Trophoblast cell (in vitro differentiated cells and primary cell): ENCODE data around the gene TMEM52. TPM values are rescaled to one million over a fixed set of nuclear protein-coding genes. Genes with fewer than 3 reads are reported as not detected.
A peak's percentile ranks its signal among the peaks of the same experiment; 100 is the strongest.

ENCODE experiments used
- DNase-seq, 2 donors: peaks; one replicate each; pipeline ENCODE4 v3.0.0-alpha.2; 2016
- H2AFZ ChIP-seq: 2 replicates; pipeline ENCODE4 v1.6.1; 2013; ENCODE audit warnings: low read length, moderate library complexity, mild to moderate bottlenecking; ENCODE audit not compliant: insufficient read depth, poor library complexity
- H2AK5ac ChIP-seq: 2 replicates; pipeline ENCODE4 v1.6.1; 2013; ENCODE audit warnings: mild to moderate bottlenecking, low read length
- H2BK120ac ChIP-seq: 2 replicates; pipeline ENCODE4 v1.6.1; 2013; ENCODE audit warnings: low read length, mild to moderate bottlenecking, moderate library complexity; ENCODE audit not compliant: insufficient read depth, poor library complexity
- H2BK12ac ChIP-seq: 2 replicates; pipeline ENCODE4 v1.6.1; 2013; ENCODE audit warnings: mild to moderate bottlenecking, low read length, moderate library complexity
- H2BK5ac ChIP-seq: 2 replicates; pipeline ENCODE4 v1.6.1; 2013; ENCODE audit warnings: low read length, low read depth, moderate library complexity, mild to moderate bottlenecking; ENCODE audit not compliant: poor library complexity
- H3K14ac ChIP-seq: 2 replicates; pipeline ENCODE4 v1.6.1; 2013; ENCODE audit warnings: mild to moderate bottlenecking, low read length
- H3K18ac ChIP-seq: 2 replicates; pipeline ENCODE4 v1.6.1; 2013; ENCODE audit warnings: mild to moderate bottlenecking, low read length
- H3K23ac ChIP-seq: 2 replicates; pipeline ENCODE4 v1.6.1; 2013; ENCODE audit warnings: low read length
- H3K27ac ChIP-seq: 2 replicates; pipeline ENCODE4 v1.5.1; 2013; ENCODE audit warnings: low read depth, mild to moderate bottlenecking, inconsistent platforms, low read length, moderate library complexity
- H3K27me3 ChIP-seq: 2 replicates; pipeline ENCODE4 v1.6.1; 2013; ENCODE audit warnings: inconsistent platforms, mild to moderate bottlenecking, low read length, moderate library complexity; ENCODE audit not compliant: insufficient read depth
- H3K36me3 ChIP-seq, 2 experiments: 1 replicate in 1 of 2; 2 replicates in 1 of 2; pipeline ENCODE4 v1.6.1; 2013; ENCODE audit warnings: low read length in 2 of 2, mild to moderate bottlenecking in 2 of 2, moderate library complexity in 1 of 2; ENCODE audit not compliant: insufficient read depth in 2 of 2, control insufficient read depth in 1 of 2
- H3K4ac ChIP-seq: 2 replicates; pipeline ENCODE4 v1.6.1; 2013; ENCODE audit warnings: low read depth, mild to moderate bottlenecking, low read length, moderate library complexity
- H3K4me1 ChIP-seq, 2 experiments: 1 replicate in 1 of 2; 2 replicates in 1 of 2; pipeline ENCODE4 v1.6.1; 2013; ENCODE audit warnings: low read length in 2 of 2, mild to moderate bottlenecking in 2 of 2, moderate library complexity in 1 of 2; ENCODE audit not compliant: insufficient read depth in 2 of 2, control insufficient read depth in 1 of 2
- H3K4me2 ChIP-seq: 2 replicates; pipeline ENCODE4 v1.6.1; 2013; ENCODE audit warnings: inconsistent platforms, mild to moderate bottlenecking, low read length, moderate library complexity
- H3K4me3 ChIP-seq: 2 replicates; pipeline ENCODE4 v1.5.1; 2013; ENCODE audit warnings: mild to moderate bottlenecking, low read depth, low read length, inconsistent platforms
- H3K79me1 ChIP-seq: one replicate; pipeline ENCODE4 v1.6.1; 2013; ENCODE audit warnings: low read length
- H3K79me2 ChIP-seq: 2 replicates; pipeline ENCODE4 v1.6.1; 2013; ENCODE audit warnings: low read length, mild to moderate bottlenecking; ENCODE audit not compliant: control insufficient read depth, insufficient read depth, poor library complexity
- H3K9ac ChIP-seq: 2 replicates; pipeline ENCODE4 v1.6.1; 2013; ENCODE audit warnings: mild to moderate bottlenecking, low read length
- H3K9me3 ChIP-seq: 2 replicates; pipeline ENCODE4 v1.6.1; 2013; ENCODE audit warnings: low read depth, mild to moderate bottlenecking, control low read depth, inconsistent platforms, low read length; ENCODE audit not compliant: insufficient read depth
- H4K12ac ChIP-seq: 2 replicates; pipeline ENCODE4 v1.6.1; 2013; ENCODE audit warnings: low read depth, mild to moderate bottlenecking, low read length, moderate library complexity
- H4K8ac ChIP-seq: 2 replicates; pipeline ENCODE4 v1.6.1; 2013; ENCODE audit warnings: low read depth, mild to moderate bottlenecking, low read length, moderate library complexity
- H4K91ac ChIP-seq: one replicate; pipeline ENCODE4 v1.6.1; 2013; ENCODE audit warnings: low read depth, mild to moderate bottlenecking, low read length, moderate library complexity
- WGBS: extraction: QIAGEN DNeasy Blood & Tissue Kit; methylation state at CpG from one replicate; pipeline ENCODE4 v1.1.7; 2013; ENCODE audit warnings: missing lambda C conversion rate; ENCODE audit not compliant: insufficient read length, insufficient coverage; ENCODE audit errors: extremely low coverage; 5-methylcytosine and 5-hydroxymethylcytosine counted together
- polyA plus RNA-seq: library from polyadenylated mRNA; stranded (reverse); fragments of 200-250 nt; gene quantifications from 2 replicates; pipeline ENCODE4 v1.2.3, GENCODE V29; 2013

TMEM52 gene
- 3.7 and 4.1 TPM in 2 replicates for polyA plus RNA-seq

DNA sequence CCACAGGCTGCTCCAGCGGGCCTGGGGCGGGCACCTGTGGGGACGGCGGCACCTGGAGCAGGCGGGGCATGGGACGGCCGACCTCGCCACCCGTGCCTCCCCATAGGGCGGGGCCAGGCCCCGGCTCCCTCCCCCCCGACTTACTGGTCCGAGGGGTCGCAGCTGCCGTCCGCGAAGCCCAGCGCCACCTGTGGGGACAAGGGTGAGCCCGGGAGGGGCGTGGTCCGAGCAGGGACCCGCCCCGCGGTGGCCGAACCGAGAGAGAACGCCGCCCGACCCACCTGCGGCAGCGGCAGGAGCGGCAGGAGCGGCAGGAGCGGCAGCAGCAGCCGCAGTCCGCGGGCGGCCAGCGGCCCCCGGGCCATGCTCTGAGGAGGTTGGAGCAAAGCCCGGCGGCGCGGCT, at the start of gene TMEM52:
Gene TMEM52, minus strand, starts transcription at position 379 of the 403 bp plus-strand sequence. Its CDS starts 14 bp downstream, at position 365.
- no peak for DNase-seq
- Histone ChIP-seq H3K18ac (peak within 1 kb of the TSS; percentile 47), H2AFZ (peak within 1 kb of the TSS; percentile 77), H3K4me2 (peak within 1 kb of the TSS; percentile 72), H2AK5ac (no peak within 1 kb of the TSS), H3K9me3 (peaks cover 10% of the 10 kb centered on the region), H3K27ac (no peak within 1 kb of the TSS), H3K79me1 (peaks cover 3% of the 10 kb centered on the region), H3K4me3 (peak within 1 kb of the TSS; percentile 70), H3K36me3 (no peaks in the 10 kb centered on the region), H3K4me1 (peaks cover 15 to 17% of the 10 kb centered on the region in 2 experiments), H3K4ac (no peak within 1 kb of the TSS), H3K23ac (no peak within 1 kb of the TSS), H3K27me3 (no peaks in the 10 kb centered on the region), H2BK12ac (no peak within 1 kb of the TSS), H2BK5ac (no peak within 1 kb of the TSS), H4K8ac (peak within 1 kb of the TSS; percentile 63), H3K14ac (peak within 1 kb of the TSS; percentile 62), H4K12ac (peak within 1 kb of the TSS; percentile 66), H3K9ac (no peak within 1 kb of the TSS), H2BK120ac (no peak within 1 kb of the TSS), H3K79me2 (no peaks in the 10 kb centered on the region), H4K91ac (peak within 1 kb of the TSS; percentile 34)
- no CpG with 5 or more reads among the region's 44 CpGs for WGBS

DNA sequence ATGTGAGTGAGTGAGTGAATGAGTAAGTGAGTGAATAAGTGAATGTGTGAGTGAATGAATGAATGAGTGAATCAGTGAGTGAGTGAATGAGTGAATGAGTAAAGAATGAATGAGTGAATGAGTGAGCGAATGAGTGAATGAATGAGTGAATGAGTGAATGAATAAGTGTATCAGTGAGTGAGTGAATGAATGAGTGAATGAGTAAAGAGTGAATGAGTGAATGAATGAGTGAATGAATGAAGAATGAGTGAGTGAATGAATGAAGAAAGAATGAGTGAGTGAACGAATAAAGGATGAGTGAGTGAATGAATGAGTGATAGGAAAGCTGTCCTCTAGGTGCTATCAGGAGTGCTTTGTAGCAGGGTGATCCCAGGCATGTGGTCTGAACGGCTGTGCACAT, 48.8 kb upstream of the TMEM52 start:
- H2BK12ac ChIP-seq: no peak overlapping the region
- 100% methylated on average over 2 of the region's 3 CpGs for WGBS
- no peak overlapping the region for H4K12ac ChIP-seq
- no peak overlapping the region for H3K4me3 ChIP-seq
- H3K4me2 ChIP-seq: no peak overlapping the region
- H2BK5ac ChIP-seq: no peak overlapping the region
- no peaks in the 10 kb centered on the region for H3K4me1 ChIP-seq
- H2AK5ac ChIP-seq: no peak overlapping the region
- H3K14ac ChIP-seq: no peak overlapping the region
- no peak overlapping the region for H4K8ac ChIP-seq
- H2AFZ ChIP-seq: no peak overlapping the region
- no peak overlapping the region for H3K4ac ChIP-seq
- no peak overlapping the region for H3K18ac ChIP-seq
- H3K27ac ChIP-seq: no peak overlapping the region
- H3K79me2 ChIP-seq: no peaks in the 10 kb centered on the region
- no peaks in the 10 kb centered on the region for H3K36me3 ChIP-seq
- H3K9me3 ChIP-seq: peaks cover 9% of the 10 kb centered on the region
- no peak for DNase-seq
- no peak overlapping the region for H4K91ac ChIP-seq
- H3K79me1 ChIP-seq: no peaks in the 10 kb centered on the region
- no peak overlapping the region for H2BK120ac ChIP-seq
- no peaks in the 10 kb centered on the region for H3K27me3 ChIP-seq
- no peak overlapping the region for H3K23ac ChIP-seq
- no peak overlapping the region for H3K9ac ChIP-seq

DNA sequence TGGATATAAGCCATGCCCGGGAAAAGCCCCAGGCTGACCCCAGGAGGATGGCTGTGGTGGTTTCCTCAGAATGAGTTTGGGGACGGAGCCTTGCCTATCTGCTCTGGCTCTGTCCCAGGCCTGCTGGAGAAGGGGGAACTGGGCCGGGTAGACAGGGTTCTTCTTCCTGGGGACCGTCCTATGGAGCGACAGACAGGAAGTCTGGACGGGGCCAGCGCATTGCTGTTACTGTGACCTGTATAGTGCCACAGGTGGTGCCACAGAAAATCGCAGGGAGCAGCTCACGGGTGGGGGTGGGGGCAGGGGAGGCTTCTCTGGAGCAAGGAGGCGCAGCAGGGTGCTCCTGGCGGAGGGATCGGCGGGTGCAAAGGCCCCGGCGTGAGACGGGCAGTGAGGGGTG, 48.1 kb upstream of the TMEM52 start:
- Histone ChIP-seq H3K4me3 (no peak overlapping the region), H3K36me3 (no peaks in the 10 kb centered on the region), H2AK5ac (no peak overlapping the region), H3K14ac (no peak overlapping the region), H2AFZ (no peak overlapping the region), H3K9me3 (peaks cover 9% of the 10 kb centered on the region), H3K4me1 (no peaks in the 10 kb centered on the region), H3K4me2 (no peak overlapping the region), H3K9ac (no peak overlapping the region), H3K4ac (no peak overlapping the region), H3K27ac (no peak overlapping the region), H3K79me1 (no peaks in the 10 kb centered on the region), H4K91ac (no peak overlapping the region), H4K12ac (no peak overlapping the region), H2BK12ac (no peak overlapping the region), H3K79me2 (no peaks in the 10 kb centered on the region), H3K18ac (no peak overlapping the region), H3K23ac (no peak overlapping the region), H2BK120ac (no peak overlapping the region), H4K8ac (no peak overlapping the region), H2BK5ac (no peak overlapping the region), H3K27me3 (no peaks in the 10 kb centered on the region)
- DNase-seq: no peak
- WGBS: no CpG with 5 or more reads among the region's 16 CpGs

DNA sequence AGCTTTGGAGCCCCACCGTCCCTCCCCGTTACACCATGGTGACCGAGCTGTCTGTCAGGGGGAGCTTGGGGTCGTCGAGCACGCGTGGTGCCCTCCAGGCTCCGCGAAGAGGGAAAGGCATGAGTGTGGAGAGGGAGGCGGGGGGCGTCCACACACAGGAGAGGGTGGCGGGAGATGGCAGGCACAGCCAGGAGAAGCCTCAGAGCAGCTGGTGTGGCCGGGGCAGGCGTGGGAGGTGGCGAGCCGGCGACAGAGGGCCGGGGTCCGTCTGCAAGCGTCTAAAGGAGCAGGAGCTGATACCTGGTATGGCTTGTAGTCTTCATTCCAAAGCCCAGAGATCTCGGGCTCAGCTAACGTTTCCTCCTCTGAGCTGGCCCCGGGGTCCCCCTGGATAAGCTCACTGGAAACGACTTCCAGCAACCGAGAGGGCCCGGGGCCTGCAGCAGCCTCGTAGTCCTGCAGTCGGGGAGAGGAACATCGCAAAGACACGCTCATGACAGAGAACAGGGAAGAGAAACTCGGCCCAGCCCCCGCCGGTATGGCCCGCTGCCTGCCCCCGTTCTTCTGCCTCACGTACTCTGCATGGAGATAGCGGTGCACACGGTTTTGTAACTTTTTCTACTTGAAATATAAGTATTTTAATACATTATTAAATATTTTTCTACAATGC, 47.1 kb upstream of the TMEM52 start:
- no CpG with 5 or more reads among the region's 38 CpGs for WGBS
- Histone ChIP-seq H2AK5ac (no peak overlapping the region), H2BK12ac (no peak overlapping the region), H4K12ac (no peak overlapping the region), H4K91ac (no peak overlapping the region), H2AFZ (no peak overlapping the region), H3K9me3 (peaks cover 8% of the 10 kb centered on the region), H3K4me3 (no peak overlapping the region), H2BK5ac (no peak overlapping the region), H3K27me3 (no peaks in the 10 kb centered on the region), H3K27ac (no peak overlapping the region), H3K9ac (no peak overlapping the region), H3K4me2 (no peak overlapping the region), H3K18ac (no peak overlapping the region), H3K23ac (no peak overlapping the region), H3K4ac (no peak overlapping the region), H3K14ac (no peak overlapping the region), H2BK120ac (no peak overlapping the region), H3K79me2 (no peaks in the 10 kb centered on the region), H3K79me1 (no peaks in the 10 kb centered on the region), H3K36me3 (no peaks in the 10 kb centered on the region), H3K4me1 (no peaks in the 10 kb centered on the region), H4K8ac (no peak overlapping the region)
- DNase-seq: no peak
